GM12892 (cell line): ENCODE results near the gene CCDC174.

Source experiments
- POLR2A ChIP-seq: IDR thresholded peaks from 2 replicates; pipeline ENCODE4 v1.6.1; 2011; ENCODE audit warnings: low read depth, low read length, control low read depth
- POLR2AphosphoS5 ChIP-seq: IDR thresholded peaks from 2 replicates; pipeline ENCODE4 v1.6.1; 2011; ENCODE audit warnings: low read depth, low read length, control low read depth
- TAF1 ChIP-seq: IDR thresholded peaks from 2 replicates; pipeline ENCODE4 v1.6.1; 2011; ENCODE audit warnings: low read depth, mild to moderate bottlenecking, control low read depth, low read length, borderline replicate concordance

DNA sequence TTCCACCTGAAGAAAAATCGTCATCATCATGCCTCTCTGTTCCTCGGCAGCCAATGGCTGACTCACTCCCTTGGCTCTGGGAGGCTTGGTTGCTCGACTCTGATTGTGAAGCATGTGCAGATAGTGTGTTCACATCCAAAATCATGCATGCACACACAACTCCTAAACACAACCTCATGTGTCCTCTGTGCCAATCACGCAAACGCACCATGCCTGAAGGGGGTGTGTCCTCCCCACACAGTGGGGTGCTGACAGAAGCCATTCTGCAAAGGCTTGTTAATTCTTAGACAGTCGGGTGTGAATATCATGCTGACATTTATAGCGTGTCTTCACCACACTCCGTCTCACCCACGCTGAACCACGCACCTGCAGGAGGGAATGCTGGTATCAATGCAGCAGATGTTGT, 11.4 kb upstream of the CCDC174 start:
- TF ChIP-seq POLR2A (no peak), POLR2AphosphoS5 (no peak), TAF1 (no peak)
